ENCODE data around the gene CYTH4.

Gene CYTH4

DNA sequence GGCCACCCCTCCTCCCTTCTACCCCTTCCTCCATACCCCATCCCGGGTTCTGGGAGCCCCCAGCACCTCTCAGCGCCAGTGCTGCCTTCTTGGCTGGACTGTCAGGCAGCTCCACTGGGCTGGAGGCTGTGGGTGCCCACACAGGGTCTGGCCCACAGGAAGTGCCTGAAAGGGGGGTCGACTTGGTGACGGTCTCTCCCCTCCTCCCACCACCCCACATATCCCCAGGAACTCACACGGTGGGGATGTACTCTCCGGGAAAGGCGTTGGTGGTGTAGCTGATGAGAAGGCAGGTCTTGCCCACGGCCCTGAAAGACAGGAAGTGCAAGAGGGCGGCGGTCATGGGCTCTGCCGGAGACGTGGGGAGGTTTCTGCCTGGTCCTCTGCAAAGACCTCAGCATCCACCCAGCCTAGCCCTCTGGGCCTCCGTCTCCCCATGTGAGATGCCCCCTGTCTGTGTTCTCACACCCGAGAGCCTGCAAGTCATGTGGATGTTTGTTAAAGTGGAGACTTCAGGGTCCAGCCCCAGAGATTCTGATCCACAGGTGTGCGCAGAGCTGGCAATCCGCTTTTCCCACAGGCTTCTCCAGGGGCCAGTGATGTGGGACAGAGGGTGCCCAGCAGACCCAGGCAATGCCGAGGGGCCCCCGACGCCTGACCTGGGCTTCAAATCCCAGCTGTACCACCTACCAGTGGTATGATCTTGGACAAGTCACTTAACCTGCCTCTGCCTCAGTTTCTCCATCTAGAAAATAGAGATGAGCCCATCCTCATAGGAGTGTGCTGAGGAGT, 40.8 kb upstream of the CYTH4 start:
- DNase-seq (ENCODE audit: low read depth) = peak; percentile 55
- H3K4me3 ChIP-seq (ENCODE audit: low read depth, low read length) = peak overlapping the region; percentile 70
- TF ChIP-seq, protein P1, sequence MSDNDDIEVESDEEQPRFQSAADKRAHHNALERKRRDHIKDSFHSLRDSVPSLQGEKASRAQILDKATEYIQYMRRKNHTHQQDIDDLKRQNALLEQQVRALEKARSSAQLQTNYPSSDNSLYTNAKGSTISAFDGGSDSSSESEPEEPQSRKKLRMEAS (IDR thresholded peaks at IDR 0.05; ENCODE audit: low read depth, low read length) = no peak
- TF ChIP-seq, protein P2, sequence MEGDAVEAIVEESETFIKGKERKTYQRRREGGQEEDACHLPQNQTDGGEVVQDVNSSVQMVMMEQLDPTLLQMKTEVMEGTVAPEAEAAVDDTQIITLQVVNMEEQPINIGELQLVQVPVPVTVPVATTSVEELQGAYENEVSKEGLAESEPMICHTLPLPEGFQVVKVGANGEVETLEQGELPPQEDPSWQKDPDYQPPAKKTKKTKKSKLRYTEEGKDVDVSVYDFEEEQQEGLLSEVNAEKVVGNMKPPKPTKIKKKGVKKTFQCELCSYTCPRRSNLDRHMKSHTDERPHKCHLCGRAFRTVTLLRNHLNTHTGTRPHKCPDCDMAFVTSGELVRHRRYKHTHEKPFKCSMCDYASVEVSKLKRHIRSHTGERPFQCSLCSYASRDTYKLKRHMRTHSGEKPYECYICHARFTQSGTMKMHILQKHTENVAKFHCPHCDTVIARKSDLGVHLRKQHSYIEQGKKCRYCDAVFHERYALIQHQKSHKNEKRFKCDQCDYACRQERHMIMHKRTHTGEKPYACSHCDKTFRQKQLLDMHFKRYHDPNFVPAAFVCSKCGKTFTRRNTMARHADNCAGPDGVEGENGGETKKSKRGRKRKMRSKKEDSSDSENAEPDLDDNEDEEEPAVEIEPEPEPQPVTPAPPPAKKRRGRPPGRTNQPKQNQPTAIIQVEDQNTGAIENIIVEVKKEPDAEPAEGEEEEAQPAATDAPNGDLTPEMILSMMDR (IDR thresholded peaks at IDR 0.05; ENCODE audit: low read depth, low read length) = no peak
- TF ChIP-seq MYC (IDR thresholded peaks at IDR 0.05; ENCODE audit: low read depth, low read length) (no peak), POLR2A (IDR thresholded peaks at IDR 0.05; ENCODE audit: extremely low read depth, insufficient read length) (no peak)

DNA sequence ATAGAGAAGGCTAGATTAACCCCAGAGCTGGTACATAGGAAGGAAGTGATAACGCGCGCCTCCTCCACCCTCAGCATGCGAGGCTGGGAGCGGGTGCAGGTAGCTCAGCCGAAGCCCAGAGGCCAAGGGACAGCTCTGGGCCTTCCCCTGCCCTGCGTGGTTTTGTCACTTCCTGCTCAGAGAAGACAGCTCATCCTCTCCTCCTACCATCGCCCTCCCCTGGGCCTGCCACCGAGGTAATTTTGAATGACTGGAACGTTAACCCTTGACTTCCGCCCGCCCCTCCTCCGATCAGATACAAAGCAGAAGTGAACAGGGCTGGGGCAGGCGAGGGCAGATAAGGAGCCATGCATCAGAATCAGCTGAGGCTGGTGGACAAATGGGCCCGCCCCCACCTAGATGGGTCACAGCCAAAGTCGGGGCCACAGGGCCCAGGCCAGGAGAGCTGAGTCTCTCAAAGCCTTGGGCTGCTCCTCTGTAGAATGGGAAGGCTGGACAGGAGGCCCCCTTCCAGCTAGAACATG, 39.9 kb upstream of the CYTH4 start:
- peak; percentile 44; the same call in 1 of the 2 replicates for TF ChIP-seq MYC (IDR thresholded peaks at IDR 0.05; ENCODE audit: low read depth, low read length)
- TF ChIP-seq, protein P1 (IDR thresholded peaks at IDR 0.05; ENCODE audit: low read depth, low read length) = peak; percentile 68; the same call in 1 of the 2 replicates
- TF ChIP-seq, protein P2 (IDR thresholded peaks at IDR 0.05; ENCODE audit: low read depth, low read length) = no peak
- peak overlapping the region; percentile 85 for H3K4me3 ChIP-seq (ENCODE audit: low read depth, low read length)
- peak; percentile 98 for DNase-seq (ENCODE audit: low read depth)

- TF ChIP-seq, protein P1 (IDR thresholded peaks at IDR 0.05; ENCODE audit: low read depth, low read length) = no peak
- no peak for TF ChIP-seq POLR2A (IDR thresholded peaks at IDR 0.05; ENCODE audit: extremely low read depth, insufficient read length)
- TF ChIP-seq MYC (IDR thresholded peaks at IDR 0.05; ENCODE audit: low read depth, low read length) = no peak
- TF ChIP-seq, protein P2 (IDR thresholded peaks at IDR 0.05; ENCODE audit: low read depth, low read length) = no peak
- peak overlapping the region; percentile 85 for H3K4me3 ChIP-seq (ENCODE audit: low read depth, low read length)
- peak; percentile 74 for DNase-seq (ENCODE audit: low read depth)
These were observed 38.8 kb upstream of the CYTH4 start for GRCh38 chr22:37243402-37244113.

GRCh38 chr22:37244114-37244921, 38.0 kb upstream of the CYTH4 start, which contains the start of gene RAC2:
TSS of gene RAC2 (minus strand) at chr22:37244269. CDS start at chr22:37244148, 121 bp downstream.
- DNase-seq (ENCODE audit: low read depth) = peak; percentile 98
- TF ChIP-seq, protein P2 (IDR thresholded peaks at IDR 0.05; ENCODE audit: low read depth, low read length) = no peak
- TF ChIP-seq, protein P1 (IDR thresholded peaks at IDR 0.05; ENCODE audit: low read depth, low read length) = peak; percentile 83
- TF ChIP-seq MYC (IDR thresholded peaks at IDR 0.05; ENCODE audit: low read depth, low read length) = peak; percentile 77; the same call in 1 of the 2 replicates
- TF ChIP-seq POLR2A (IDR thresholded peaks at IDR 0.05; ENCODE audit: extremely low read depth, insufficient read length) = peak; percentile 47
- peak within 1 kb of the TSS; percentile 85 for H3K4me3 ChIP-seq (ENCODE audit: low read depth, low read length)

Measured in NB4 (cell line).